Tibial artery (tissue), 4 donors: ENCODE measurements around the gene LAG3.
A peak's percentile ranks its signal among the peaks of the same experiment; 100 is the strongest.

ENCODE experiments used
- DNase-seq, 2 donors: peaks; one replicate each; pipeline ENCODE4 v3.0.0-alpha.2; 2019
- H3K27ac ChIP-seq, 2 donors: fragments of 200-600 bp; sonication (generic) in 1 of 2; 1 replicate in 1 of 2; 2 replicates in 1 of 2; pipeline ENCODE4 v1.5.1; 2018 to 2019; ENCODE audit warnings: mild to moderate bottlenecking in 1 of 2
- H3K27me3 ChIP-seq, 2 donors: fragments of 200-600 bp; sonication (generic) in 1 of 2; one replicate each; pipeline versions ENCODE4 v1.5.1 to v1.6.0; 2016 to 2019
- H3K36me3 ChIP-seq, 3 donors: fragments of 200-600 bp; sonication (generic) in 2 of 3; one replicate each; pipeline ENCODE4 v1.5.1; 2016 to 2019; ENCODE audit warnings: mild to moderate bottlenecking in 2 of 3
- H3K4me1 ChIP-seq, 4 donors: fragments of 200-600 bp; sonication (generic) in 2 of 4; 1 replicate in 3 of 4; 2 replicates in 1 of 4; pipeline ENCODE4 v1.5.1; 2016 to 2019
- H3K4me3 ChIP-seq, 2 donors: fragments of 200-600 bp; sonication (generic) in 1 of 2; 1 replicate in 1 of 2; 2 replicates in 1 of 2; pipeline ENCODE4 v1.5.1; 2018 to 2019; ENCODE audit warnings: mild to moderate bottlenecking in 2 of 2
- H3K9me3 ChIP-seq, 3 donors: fragments of 200-600 bp; sonication (generic) in 1 of 3; one replicate each; pipeline ENCODE4 v1.5.1; 2016 to 2019
- CTCF ChIP-seq, 2 experiments: fragments of 200-600 bp in 1 of 2; fragments of 450-650 bp in 1 of 2; IDR thresholded peaks; one replicate each; pipeline ENCODE4 v1.5.1; 2017 to 2019; ENCODE audit warnings: antibody characterized with exemption in 2 of 2, mild to moderate bottlenecking in 1 of 2, moderate library complexity in 1 of 2
- intact Hi-C: fragments of 100-400 bp; cut with DNase I; formaldehyde crosslinking; loops from one replicate; pipeline ENCODE4 v1.15.0; 2023; ENCODE audit warnings: low total_unique reads

The LAG3 gene

GRCh38 chr12:6774499-6775062, 2.3 kb downstream of the LAG3 start:
- H3K4me3 ChIP-seq: no peak overlapping the region
- intact Hi-C loops: loop anchor here (10.0 kb wide), 1 partner anchor 160 kb away; no protein-coding TSS in a partner anchor
- peaks cover 0 to 39% (median 27%) of the 10 kb centered on the region in 4 donors for H3K4me1 ChIP-seq
- no peak for TF ChIP-seq CTCF (IDR thresholded peaks at IDR 0.05)
- no peak overlapping the region for H3K27ac ChIP-seq
- H3K36me3 ChIP-seq: peaks cover 17 to 21% (median 21%) of the 10 kb centered on the region in 3 donors
- H3K9me3 ChIP-seq: no peaks in the 10 kb centered on the region
- no peak for DNase-seq
- no peaks in the 10 kb centered on the region for H3K27me3 ChIP-seq

GRCh38 chr12:6775185-6776174, 3.2 kb downstream of the LAG3 start:
- no peak overlapping the region for H3K27ac ChIP-seq

GRCh38 chr12:6777386-6777785, 5.1 kb downstream of the LAG3 start:
- TF ChIP-seq CTCF (IDR thresholded peaks at IDR 0.05): no peak
- intact Hi-C loops: loop anchor here (10.0 kb wide), 1 partner anchor 163 kb away; no protein-coding TSS in a partner anchor
- DNase-seq: no peak
- H3K27me3 ChIP-seq: no peaks in the 10 kb centered on the region
- H3K4me1 ChIP-seq: peaks cover 0 to 22% (median 13%) of the 10 kb centered on the region in 4 donors
- H3K9me3 ChIP-seq: no peaks in the 10 kb centered on the region
- peak overlapping the region in 1 of 2 donors; percentile 82 for H3K27ac ChIP-seq
- H3K4me3 ChIP-seq: no peak overlapping the region
- no peaks in the 10 kb centered on the region for H3K36me3 ChIP-seq

More at GRCh38 chr12:6775185-6776174, 3.2 kb downstream of the LAG3 start:
- TF ChIP-seq CTCF (IDR thresholded peaks at IDR 0.05): no peak
- H3K36me3 ChIP-seq: peaks cover 8 to 12% (median 12%) of the 10 kb centered on the region in 3 donors
- no peak for DNase-seq
- H3K4me3 ChIP-seq: no peak overlapping the region
- H3K27me3 ChIP-seq: no peaks in the 10 kb centered on the region
- intact Hi-C loops: loop anchor here (10.0 kb wide), 1 partner anchor 161 kb away; no protein-coding TSS in a partner anchor
- peaks cover 0 to 34% (median 24%) of the 10 kb centered on the region in 4 donors for H3K4me1 ChIP-seq
- no peaks in the 10 kb centered on the region for H3K9me3 ChIP-seq

GRCh38 chr12:6778217-6778573, 5.9 kb downstream of the LAG3 start:
- H3K27ac ChIP-seq: peak overlapping the region; percentile 77 to 82
- H3K36me3 ChIP-seq: no peaks in the 10 kb centered on the region
- H3K4me3 ChIP-seq: peak overlapping the region; percentile 46 to 56
- H3K4me1 ChIP-seq: peaks cover 0 to 22% (median 13%) of the 10 kb centered on the region in 4 donors
- H3K9me3 ChIP-seq: no peaks in the 10 kb centered on the region
- TF ChIP-seq CTCF (IDR thresholded peaks at IDR 0.05): no peak
- intact Hi-C loops: loop anchor here (2.0 to 10.0 kb wide), 2 partner anchors 25 to 163 kb away; partner anchors contain the start of gene MLF2
- H3K27me3 ChIP-seq: no peaks in the 10 kb centered on the region
- peak; percentile 35 to 81 for DNase-seq

- H3K9me3 ChIP-seq: no peaks in the 10 kb centered on the region
- intact Hi-C loops: loop anchor here (2.0 to 10.0 kb wide), 2 partner anchors 26 to 164 kb away; partner anchors contain the start of gene MLF2
- peak; percentile 89 to 98 for TF ChIP-seq CTCF (IDR thresholded peaks at IDR 0.05)
- peak overlapping the region; percentile 77 to 82 for H3K27ac ChIP-seq
- peak overlapping the region; percentile 46 to 56 for H3K4me3 ChIP-seq
- peak; percentile 94 to 96 for DNase-seq
- H3K27me3 ChIP-seq: no peaks in the 10 kb centered on the region
- H3K36me3 ChIP-seq: no peaks in the 10 kb centered on the region
- peaks cover 0 to 19% (median 11%) of the 10 kb centered on the region in 4 donors for H3K4me1 ChIP-seq
These were observed 6.5 kb downstream of the LAG3 start for GRCh38 chr12:6778574-6779550.
